Motor neuron (in vitro differentiated cells): ENCODE results near the gene C1orf94. TPM values are rescaled to one million over a fixed set of nuclear protein-coding genes. Genes with fewer than 3 reads are reported as not detected.
A peak's percentile ranks its signal among the peaks of the same experiment; 100 is the strongest.

ENCODE experiments used
- ATAC-seq, 8 experiments: fragments of 200-7000 bp; cut with Tn5 transposase; replicated peaks in 6 of 8; 2 replicates each; pipeline ENCODE4 v1.8.0; 2021; ENCODE audit warnings: mild to moderate bottlenecking in 8 of 8, moderate library complexity in 8 of 8
- H3K27ac ChIP-seq, 2 donors: fragments of 250-450 bp; sonication (Bioruptor Pico); 2 replicates each; pipeline ENCODE4 v1.9.0; 2021; ENCODE audit warnings: antibody characterized with exemption in 2 of 2, mild to moderate bottlenecking in 2 of 2, moderate library complexity in 1 of 2
- H3K4me1 ChIP-seq, 2 donors: fragments of 250-450 bp; sonication (Bioruptor Pico); replicated peaks in 1 of 2; 2 replicates each; pipeline ENCODE4 v1.6.1; 2021; ENCODE audit warnings: antibody characterized with exemption in 2 of 2, mild to moderate bottlenecking in 2 of 2, moderate library complexity in 1 of 2
- H3K4me3 ChIP-seq, 5 donors: fragments of 250-450 bp; sonication (Bioruptor Pico); 2 replicates each; pipeline ENCODE4 v1.9.0; 2021; ENCODE audit warnings: antibody characterized with exemption in 5 of 5, mild to moderate bottlenecking in 5 of 5, moderate library complexity in 4 of 5
- WGBS, 10 experiments: fragments of 450-650 bp; shearing (Covaris generic); methylation state at CpG; one replicate each; pipeline ENCODE4 v1.0.0; 2022; 5-methylcytosine and 5-hydroxymethylcytosine counted together
- in situ Hi-C, 9 experiments: fragments of 400-800 bp; cut with MboI; loops; one replicate each; pipeline ENCODE4 v1.15.0; 2021; ENCODE audit warnings: low sequenced_read_pairs in 9 of 9, low pct_unique_long_range_greater_than_20kb in 2 of 9; ENCODE audit not compliant: unreplicated experiment in 9 of 9
- total RNA-seq, 8 experiments: library from RNA; unstranded; fragments of 300-600 nt; gene quantifications; 2 replicates each; pipeline versions ENCODE4 v1.2.3 to v1.2.4, GENCODE V29; 2022

The C1orf94 gene, protein sequence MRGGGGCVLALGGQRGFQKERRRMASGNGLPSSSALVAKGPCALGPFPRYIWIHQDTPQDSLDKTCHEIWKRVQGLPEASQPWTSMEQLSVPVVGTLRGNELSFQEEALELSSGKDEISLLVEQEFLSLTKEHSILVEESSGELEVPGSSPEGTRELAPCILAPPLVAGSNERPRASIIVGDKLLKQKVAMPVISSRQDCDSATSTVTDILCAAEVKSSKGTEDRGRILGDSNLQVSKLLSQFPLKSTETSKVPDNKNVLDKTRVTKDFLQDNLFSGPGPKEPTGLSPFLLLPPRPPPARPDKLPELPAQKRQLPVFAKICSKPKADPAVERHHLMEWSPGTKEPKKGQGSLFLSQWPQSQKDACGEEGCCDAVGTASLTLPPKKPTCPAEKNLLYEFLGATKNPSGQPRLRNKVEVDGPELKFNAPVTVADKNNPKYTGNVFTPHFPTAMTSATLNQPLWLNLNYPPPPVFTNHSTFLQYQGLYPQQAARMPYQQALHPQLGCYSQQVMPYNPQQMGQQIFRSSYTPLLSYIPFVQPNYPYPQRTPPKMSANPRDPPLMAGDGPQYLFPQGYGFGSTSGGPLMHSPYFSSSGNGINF
- under 1 TPM in 5 of 8 experiments, not detected in 3; 0.14 to 0.36 (median 0.19) TPM for total RNA-seq

DNA sequence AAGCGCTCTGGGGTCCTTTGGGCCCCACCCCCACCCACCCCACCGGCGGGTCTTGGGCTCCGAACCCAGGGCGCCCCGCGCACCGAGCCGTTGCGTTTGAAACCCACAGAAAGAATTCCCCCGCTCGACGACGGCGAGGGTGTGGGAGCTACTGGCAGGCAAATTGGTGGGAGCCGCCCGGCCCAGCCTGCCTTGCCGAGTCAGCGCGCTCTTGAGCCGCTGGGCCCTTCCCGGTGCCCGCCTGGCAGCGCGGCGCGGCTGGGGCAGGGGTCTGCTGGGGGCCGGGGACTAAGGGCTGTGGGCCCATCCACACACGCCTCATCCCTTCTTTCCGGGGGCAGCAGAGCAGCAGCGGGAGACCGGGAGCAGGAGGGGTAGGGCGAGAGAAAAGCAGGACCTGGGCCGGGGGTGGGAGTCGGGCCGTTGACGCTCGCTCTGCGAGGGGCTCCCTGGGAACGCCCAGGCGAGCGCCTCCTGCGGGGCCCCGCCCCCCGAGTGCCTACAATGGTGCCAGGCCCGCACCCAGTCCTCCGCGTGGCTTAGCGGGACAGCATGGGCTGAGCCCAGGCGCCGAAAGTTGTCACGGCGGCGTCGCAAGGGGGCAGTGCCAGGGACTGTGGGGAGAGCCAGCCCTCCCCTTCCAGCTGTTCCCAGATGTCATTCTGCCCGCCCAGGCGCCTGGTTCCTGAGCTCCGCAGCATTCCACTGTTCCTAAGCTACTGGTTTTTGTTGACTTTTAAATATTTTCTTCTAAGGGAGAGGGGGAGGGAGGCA lies at the start of gene C1orf94:
Gene C1orf94, plus strand, starts transcription at position 78 of the 774 bp plus-strand sequence. CDS start 883 bp downstream, outside the sequence.
- in situ Hi-C loops, result loop anchor here in 1 of 9 experiments (25.0 kb wide), 1 partner anchor 410 kb away; no protein-coding TSS in a partner anchor
- Histone ChIP-seq H3K4me3 (no peak within 1 kb of the TSS), H3K27ac (no peak within 1 kb of the TSS), H3K4me1 (no peaks in the 10 kb centered on the region)
- peak in 3 of 8 experiments; percentile 78 to 91 (median 88) for ATAC-seq
- 43% methylated on average over 24 of the region's 58 CpGs; no CpG with 5 or more reads in 9 of the 10 experiments for WGBS, 10 experiments

DNA sequence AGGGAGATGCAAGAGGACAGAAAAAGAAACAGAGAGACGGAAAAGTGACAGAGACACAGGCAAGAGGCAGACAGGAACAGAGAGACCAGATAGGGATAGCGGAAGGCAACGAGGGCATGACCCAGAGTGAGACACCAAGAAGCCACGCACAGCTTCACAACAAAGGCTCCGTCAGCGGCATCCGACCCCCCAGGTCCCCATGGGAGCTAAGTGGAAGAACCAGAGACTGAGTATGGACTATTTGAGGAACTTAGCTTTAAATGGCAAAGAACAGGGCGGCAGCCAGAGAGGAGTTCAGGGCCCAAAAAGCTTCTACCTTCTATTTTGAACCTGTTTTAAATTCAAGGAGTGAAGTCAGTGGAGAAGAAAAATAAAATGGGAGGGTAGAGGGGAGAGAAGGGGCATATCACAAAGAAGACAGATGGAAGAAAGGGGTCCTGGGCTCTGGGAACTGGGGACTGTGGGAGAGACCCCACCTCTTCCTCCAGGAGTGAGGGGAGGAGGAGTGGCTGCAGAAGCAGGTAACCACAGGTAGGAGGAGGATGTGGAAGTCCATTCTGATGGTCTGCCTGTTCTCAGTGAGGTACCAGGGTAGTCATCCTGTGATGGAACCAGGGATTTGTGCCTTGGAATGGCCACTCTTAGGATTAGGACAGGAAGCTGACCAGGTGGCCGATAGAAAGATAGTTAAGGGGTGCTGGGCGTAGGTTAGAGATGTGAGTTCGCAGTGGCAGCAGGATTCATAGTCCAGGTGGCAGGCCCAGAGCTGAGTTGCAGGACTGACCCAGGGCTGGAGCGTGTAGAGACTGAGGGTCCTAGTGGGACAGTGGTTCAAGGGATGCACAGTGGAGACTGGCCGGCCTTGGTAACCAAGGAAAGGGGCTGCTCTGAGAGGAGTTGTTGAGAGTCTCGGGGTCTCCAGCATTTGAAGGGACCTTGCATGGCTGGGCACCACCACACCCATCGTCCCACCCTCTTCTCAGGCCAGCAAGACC lies 49.4 kb upstream of the C1orf94 start:
- H3K27ac ChIP-seq, result no peak overlapping the region
- WGBS, 10 experiments, result 58 to 100% (median 82%) methylated on average over 2 to 13 of the region's 15 CpGs
- in situ Hi-C loops, result no loop called here
- H3K4me3 ChIP-seq, result no peak overlapping the region
- ATAC-seq, result no peak
- no peaks in the 10 kb centered on the region for H3K4me1 ChIP-seq

DNA sequence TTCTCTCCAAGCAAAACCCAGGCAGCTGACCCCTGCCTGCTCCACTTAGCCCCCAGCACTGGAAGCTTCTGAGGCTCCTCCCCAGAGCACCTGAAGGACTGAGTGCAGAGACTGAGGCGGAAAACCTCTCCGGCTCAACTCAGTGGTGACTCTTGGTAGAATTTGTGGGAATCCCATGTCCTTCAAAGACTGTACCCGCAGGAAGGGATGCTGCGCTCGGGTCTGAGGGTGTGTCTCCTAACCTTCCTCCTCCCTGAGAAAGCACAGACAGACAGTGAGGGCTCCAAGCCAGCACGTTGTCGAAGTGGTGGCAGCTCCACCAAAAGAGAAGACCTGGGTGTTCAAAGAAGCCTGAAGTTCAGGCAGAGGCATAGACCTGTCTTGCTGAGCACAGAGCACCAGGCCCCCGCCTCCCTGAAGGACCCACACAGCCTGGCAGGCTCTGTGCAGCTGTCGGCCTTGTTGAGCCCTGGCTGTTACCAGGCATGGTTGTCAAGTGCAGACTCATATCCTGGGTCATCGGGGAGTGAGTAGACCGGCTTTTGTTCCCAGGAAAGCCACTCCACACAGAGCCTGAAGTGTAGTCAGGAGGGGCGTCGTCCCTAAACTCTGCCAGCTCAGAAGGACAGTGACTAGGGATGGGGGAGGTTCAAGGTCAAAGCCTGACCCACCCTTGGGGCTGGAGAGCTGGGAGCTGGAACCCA lies 48.4 kb upstream of the C1orf94 start:
- H3K4me3 ChIP-seq, result no peak overlapping the region
- no peaks in the 10 kb centered on the region for H3K4me1 ChIP-seq
- ATAC-seq, result peak in 2 of 8 experiments; percentile 42 to 72
- in situ Hi-C loops, result no loop called here
- no peak overlapping the region for H3K27ac ChIP-seq
- 77 to 92% (median 89%) methylated on average over 2 to 13 of the region's 13 CpGs; no CpG with 5 or more reads in 3 of the 10 experiments for WGBS, 10 experiments

DNA sequence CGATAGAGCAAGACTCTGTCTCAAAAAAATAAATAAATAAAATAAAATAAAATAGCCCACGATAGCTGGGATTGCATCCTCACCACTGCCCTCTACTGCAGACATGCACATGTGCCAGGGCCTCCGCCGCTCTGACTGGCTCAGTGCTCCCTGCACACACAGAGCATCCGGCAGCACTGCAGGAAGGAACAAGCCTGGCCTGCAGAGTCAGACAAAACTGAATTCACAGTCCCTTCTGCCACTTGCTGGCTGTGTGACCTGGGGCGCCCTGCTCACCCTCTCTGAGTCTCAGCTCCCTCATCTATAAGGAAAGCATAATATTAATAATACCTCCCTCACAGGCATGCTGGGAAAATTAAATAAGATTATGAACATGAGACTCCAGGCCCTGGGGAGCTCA lies 47.1 kb upstream of the C1orf94 start:
- Histone ChIP-seq H3K4me3 (no peak overlapping the region), H3K27ac (no peak overlapping the region), H3K4me1 (no peaks in the 10 kb centered on the region)
- in situ Hi-C loops, result no loop called here
- peak in 1 of 8 experiments; percentile 33 for ATAC-seq
- 56 to 100% (median 83%) methylated on average over 1 to 5 of the region's 6 CpGs; no CpG with 5 or more reads in 3 of the 10 experiments for WGBS, 10 experiments

DNA sequence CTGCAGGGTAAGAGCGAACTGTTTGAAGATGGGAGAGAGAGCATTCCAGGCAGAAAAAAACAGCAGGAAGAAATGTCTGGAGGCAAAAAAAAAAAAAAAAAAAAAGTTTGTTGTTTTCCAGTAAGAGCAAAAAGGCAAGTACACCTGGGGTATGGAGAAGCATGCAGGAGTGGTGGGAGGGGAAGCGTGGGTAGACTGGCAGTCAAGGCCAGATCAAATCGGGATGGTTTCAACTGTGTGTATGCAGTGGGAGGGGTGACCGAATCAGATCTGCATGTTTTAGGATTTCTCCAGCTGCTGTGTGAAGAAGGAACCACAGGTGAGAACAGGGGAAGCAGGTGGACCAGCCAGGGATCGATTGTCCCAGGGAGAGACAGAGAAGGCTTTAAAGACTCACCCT lies 46.4 kb upstream of the C1orf94 start:
- no peak for ATAC-seq
- Histone ChIP-seq H3K4me1 (no peaks in the 10 kb centered on the region), H3K4me3 (no peak overlapping the region), H3K27ac (no peak overlapping the region)
- in situ Hi-C loops, result no loop called here
- 60 to 100% (median 87%) methylated on average over 1 to 5 of the region's 5 CpGs for WGBS, 10 experiments

DNA sequence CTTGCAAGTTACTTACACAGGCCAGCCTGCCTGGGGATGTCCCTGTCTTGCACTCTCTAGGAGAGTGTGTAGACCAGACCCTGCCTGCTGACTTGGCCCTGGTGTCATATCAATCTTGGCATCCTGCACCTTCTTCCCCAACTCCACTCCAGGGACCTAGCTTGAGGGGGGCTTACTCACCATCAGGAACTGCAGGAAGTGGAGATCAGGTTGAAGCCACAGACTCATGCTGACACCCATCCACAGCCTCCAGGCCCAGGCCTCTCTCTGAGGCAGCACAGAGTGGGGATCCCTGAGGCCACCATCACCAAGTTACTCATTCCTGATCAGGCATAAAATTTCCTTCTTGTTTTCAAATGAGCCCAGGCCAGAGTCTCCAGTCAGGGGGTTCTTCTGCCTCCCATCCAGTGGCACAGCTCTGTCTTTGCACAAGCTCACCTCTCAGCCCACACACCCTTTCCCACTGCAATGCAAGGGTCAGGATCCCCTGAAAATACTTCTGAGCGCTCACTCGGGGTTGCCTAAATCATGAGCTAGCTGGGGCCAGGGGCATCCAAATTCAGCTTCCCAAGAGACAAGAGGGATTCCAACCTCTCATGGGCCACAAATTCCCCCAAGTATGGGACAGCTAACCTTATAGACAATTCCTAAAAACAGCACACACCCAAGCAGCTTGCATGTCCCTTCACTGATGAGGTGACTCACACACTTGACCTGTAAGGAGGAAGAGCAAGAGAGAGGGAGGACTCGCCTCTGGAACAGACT lies 45.1 kb upstream of the C1orf94 start:
- in situ Hi-C loops, result no loop called here
- Histone ChIP-seq H3K4me3 (no peak overlapping the region), H3K27ac (no peak overlapping the region), H3K4me1 (no peaks in the 10 kb centered on the region)
- WGBS, 10 experiments, result 90 to 100% (median 100%) methylated on average over 1 to 3 of the region's 3 CpGs; no CpG with 5 or more reads in 7 of the 10 experiments
- ATAC-seq, result peak in 1 of 8 experiments; percentile 29

DNA sequence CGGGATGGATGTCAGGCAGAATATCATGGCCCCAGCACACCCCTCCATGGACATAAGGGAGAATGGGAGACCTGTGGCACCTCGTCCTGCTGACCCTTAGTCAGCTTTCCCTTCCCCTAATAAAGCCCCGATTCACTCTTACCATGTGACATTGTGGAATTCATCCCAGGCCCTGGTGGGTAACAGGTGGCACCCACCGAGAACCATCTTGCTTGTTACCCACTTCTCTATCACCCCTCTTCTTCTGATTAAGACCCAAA lies 44.6 kb upstream of the C1orf94 start:
- in situ Hi-C loops, result no loop called here
- no peak overlapping the region for H3K4me3 ChIP-seq
- no peaks in the 10 kb centered on the region for H3K4me1 ChIP-seq
- 78 to 100% (median 90%) methylated on average over 1 to 3 of the region's 4 CpGs; no CpG with 5 or more reads in 4 of the 10 experiments for WGBS, 10 experiments
- ATAC-seq, result no peak
- no peak overlapping the region for H3K27ac ChIP-seq

DNA sequence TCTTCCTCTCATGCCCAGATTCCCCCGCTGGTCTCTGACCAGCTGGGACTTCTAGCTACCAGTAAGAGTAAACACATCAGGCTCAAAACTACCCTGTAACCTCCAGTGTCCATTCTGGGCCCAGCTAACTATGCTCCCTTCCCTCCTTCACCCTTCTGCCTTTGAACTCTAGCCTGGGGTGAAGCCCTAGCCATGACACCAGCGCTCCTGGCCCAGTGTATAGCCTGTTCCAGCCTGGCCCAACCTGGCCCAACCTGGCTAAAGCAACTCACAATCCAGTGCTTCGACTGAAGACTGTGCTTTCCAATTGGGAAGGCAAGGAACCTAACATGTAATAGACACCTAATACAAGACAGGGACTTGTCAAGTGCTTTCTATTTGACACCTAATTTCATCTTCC lies 39.3 kb upstream of the C1orf94 start:
- no peak overlapping the region for H3K27ac ChIP-seq
- WGBS, 10 experiments, result 40 to 100% (median 80%) methylated on average over 1 to 3 of the region's 3 CpGs; no CpG with 5 or more reads in 1 of the 10 experiments
- no peaks in the 10 kb centered on the region for H3K4me1 ChIP-seq
- no peak overlapping the region for H3K4me3 ChIP-seq
- no peak for ATAC-seq
- in situ Hi-C loops, result no loop called here

DNA sequence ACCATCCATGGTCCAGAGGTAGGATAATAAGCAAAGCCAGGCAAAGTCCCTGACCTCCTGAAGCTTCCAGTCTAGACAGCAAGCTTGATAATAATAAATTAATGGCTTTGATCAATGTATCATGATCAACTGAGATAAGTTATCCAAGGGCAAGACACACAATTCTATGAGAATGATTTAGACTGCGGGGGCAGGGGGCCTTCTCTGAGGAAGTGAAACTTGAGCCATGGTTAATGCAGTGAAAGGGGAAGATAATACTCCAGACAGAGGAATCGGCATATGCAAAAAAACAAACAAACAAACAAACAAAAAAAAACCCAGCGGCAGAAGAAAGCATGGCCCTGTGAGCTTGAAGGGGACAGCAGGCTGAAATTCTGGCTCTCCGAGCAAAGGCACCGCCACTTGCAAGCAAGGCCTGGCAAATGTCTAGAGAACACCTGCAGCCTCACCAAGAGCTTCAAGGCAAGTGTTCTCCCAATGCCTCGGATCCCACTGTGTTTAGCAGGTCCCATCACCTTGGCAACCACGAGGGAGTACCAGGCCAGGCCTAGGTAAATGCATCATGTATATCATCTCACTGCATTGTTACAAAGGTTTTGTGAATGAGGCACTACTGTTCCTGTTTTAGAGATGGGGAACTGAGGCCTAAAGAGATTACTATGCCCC lies 36.6 kb upstream of the C1orf94 start:
- Histone ChIP-seq H3K4me3 (no peak overlapping the region), H3K4me1 (no peaks in the 10 kb centered on the region), H3K27ac (no peak overlapping the region)
- ATAC-seq, result no peak
- 46 to 83% (median 63%) methylated on average over 1 to 7 of the region's 7 CpGs for WGBS, 10 experiments
- in situ Hi-C loops, result no loop called here

DNA sequence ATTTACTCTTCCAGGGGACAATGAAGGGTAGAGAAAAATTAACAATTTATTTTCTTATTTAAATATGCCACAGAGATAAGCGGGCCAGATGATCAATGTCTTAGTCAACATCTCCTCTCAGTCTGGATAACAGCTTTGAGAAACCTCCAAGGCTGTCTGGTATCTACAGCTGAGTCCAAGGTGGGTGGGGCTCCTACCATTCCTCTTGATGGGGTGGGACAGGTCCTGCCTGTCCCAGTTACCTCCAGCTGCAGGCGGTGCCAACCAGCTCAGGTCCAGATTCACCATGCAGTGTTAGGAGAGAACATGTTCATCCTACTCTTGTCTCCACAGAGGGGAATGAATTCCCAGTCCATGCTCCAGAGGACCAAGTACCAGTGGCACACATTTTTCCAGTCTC lies 32.7 kb upstream of the C1orf94 start:
- in situ Hi-C loops, result no loop called here
- no peaks in the 10 kb centered on the region for H3K4me1 ChIP-seq
- ATAC-seq, result peak in 2 of 8 experiments; percentile 58 to 63
- no peak overlapping the region for H3K4me3 ChIP-seq
- no peak overlapping the region for H3K27ac ChIP-seq
- 50 to 100% (median 86%) methylated on average over 1 to 2 of the region's 2 CpGs; no CpG with 5 or more reads in 3 of the 10 experiments for whole genome bisulfite sequencing, 10 experiments

DNA sequence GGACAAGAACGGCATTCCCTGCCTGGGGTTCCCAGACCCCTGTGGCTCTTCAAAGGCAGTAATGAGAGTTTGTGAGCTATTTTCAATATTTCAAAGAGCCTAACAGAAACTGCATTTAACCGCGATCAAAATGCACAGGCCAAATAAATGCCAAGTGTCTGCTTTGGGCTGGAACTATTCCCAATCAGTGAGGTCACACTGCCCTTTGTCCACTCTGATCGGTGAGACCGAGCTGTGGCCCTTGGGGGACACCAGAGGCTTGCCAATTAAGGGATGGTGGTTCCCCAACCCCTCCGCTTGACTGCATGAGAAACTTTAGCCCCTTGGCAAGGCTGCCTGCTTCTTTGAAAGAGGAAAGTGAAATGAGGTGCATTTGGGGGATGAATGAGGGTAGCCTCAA lies 31.9 kb upstream of the C1orf94 start:
- no peak for ATAC-seq
- Histone ChIP-seq H3K27ac (no peak overlapping the region), H3K4me1 (no peaks in the 10 kb centered on the region), H3K4me3 (no peak overlapping the region)
- in situ Hi-C loops, result no loop called here
- 80 to 93% (median 88%) methylated on average over 2 to 6 of the region's 6 CpGs; no CpG with 5 or more reads in 3 of the 10 experiments for WGBS, 10 experiments
